WI38 (cell line): ENCODE results near the gene PPM1B.

ENCODE experiments used
- H3K4me3 ChIP-seq: 2 replicates; pipeline ENCODE4 v1.5.1; 2011; ENCODE audit warnings: low read depth, mild to moderate bottlenecking, control low read depth, low read length
- CTCF ChIP-seq: IDR thresholded peaks from 2 replicates; pipeline ENCODE4 v1.5.1; 2012; ENCODE audit warnings: low read depth, mild to moderate bottlenecking, control low read depth, low read length

PPM1B gene

GRCh38 chr2:44139741-44140140 is 28.9 kb upstream of the PPM1B start:
- TF ChIP-seq CTCF: no peak
- H3K4me3 ChIP-seq: no peak overlapping the region

- no peak overlapping the region for H3K4me3 ChIP-seq
- TF ChIP-seq CTCF: no peak
Observed at GRCh38 chr2:44142306-44142705, 26.4 kb upstream of the PPM1B start.

GRCh38 chr2:44143701-44144100 is 25.0 kb upstream of the PPM1B start:
- H3K4me3 ChIP-seq: no peak overlapping the region
- TF ChIP-seq CTCF: no peak

- TF ChIP-seq CTCF: no peak
- no peak overlapping the region for H3K4me3 ChIP-seq
Observed at GRCh38 chr2:44148999-44149398, 19.7 kb upstream of the PPM1B start.

- H3K4me3 ChIP-seq: no peak overlapping the region
- TF ChIP-seq CTCF: no peak
Observed at GRCh38 chr2:44150473-44150872, 18.2 kb upstream of the PPM1B start.

- no peak for TF ChIP-seq CTCF
Observed at GRCh38 chr2:44152865-44153669, 15.6 kb upstream of the PPM1B start.

GRCh38 chr2:44155666-44156446 is 12.8 kb upstream of the PPM1B start:
- TF ChIP-seq CTCF: no peak
- H3K4me3 ChIP-seq: no peak overlapping the region

More at GRCh38 chr2:44152865-44153669, 15.6 kb upstream of the PPM1B start:
- no peak overlapping the region for H3K4me3 ChIP-seq
